T-cell (primary cell): ENCODE data around the gene PPP1R14D. TPM values are rescaled to one million over a fixed set of nuclear protein-coding genes. Genes with fewer than 3 reads are reported as not detected.
A peak's percentile ranks its signal among the peaks of the same experiment; 100 is the strongest.
"Not testable (repeated sequence)": the region's sequence is repeated elsewhere in the genome, so short reads cannot be mapped to it uniquely, and the experiment has no call there.

Experiments used
- ATAC-seq, 4 experiments: fragments of 200-7000 bp in 3 of 4; fragments of 150-1000 bp in 1 of 4; cut with Tn5 transposase; replicated peaks in 1 of 4; 1 replicate in 3 of 4; 2 replicates in 1 of 4; pipeline ENCODE4 v1.10.0; 2021; ENCODE audit warnings: moderate library complexity in 3 of 4, mild to moderate bottlenecking in 2 of 4, moderate number of reproducible peaks in 1 of 4
- CTCF ChIA-PET, 2 donors: fragments of 300-600 bp; sonication (Branson Sonifier 250); formaldehyde crosslinking; loops; one replicate each; lab custom pipeline; 2022; ENCODE audit warnings: antibody characterized with exemption in 2 of 2; lab: Charles Lee
- POLR2A ChIA-PET, 2 donors: fragments of 300-600 bp; sonication (Branson Sonifier 250); formaldehyde crosslinking; loops; one replicate each; lab custom pipeline; 2022; ENCODE audit warnings: antibody characterized with exemption in 2 of 2; lab: Charles Lee
- DNase-seq, 35 experiments: peaks; one replicate each; pipeline versions ENCODE4 v3.0.0 to v3.0.0-alpha.2; 2013 to 2023
- H3K27ac ChIP-seq: one replicate; pipeline ENCODE4 v1.5.1; 2013; ENCODE audit warnings: low read length
- H3K27me3 ChIP-seq, 2 experiments: replicated peaks in 1 of 2; 1 replicate in 1 of 2; 2 replicates in 1 of 2; pipeline versions ENCODE4 v1.6.1 to v1.7.0; 2013; ENCODE audit warnings: low read length in 1 of 2, mixed read lengths in 1 of 2; ENCODE audit not compliant: control insufficient read depth in 2 of 2, insufficient read depth in 2 of 2; ENCODE audit errors: extremely low read depth in 1 of 2
- H3K36me3 ChIP-seq, 2 donors: 1 replicate in 1 of 2; 2 replicates in 1 of 2; pipeline versions ENCODE4 v1.6.1 to v1.7.0; 2013; ENCODE audit warnings: low read length in 1 of 2; ENCODE audit not compliant: control insufficient read depth in 2 of 2, insufficient read depth in 1 of 2; ENCODE audit errors: extremely low read depth in 1 of 2
- H3K4me1 ChIP-seq, 2 experiments: 1 replicate in 1 of 2; 2 replicates in 1 of 2; pipeline versions ENCODE4 v1.6.1 to v1.7.0; 2013; ENCODE audit warnings: low read length in 2 of 2, mixed read lengths in 1 of 2; ENCODE audit not compliant: insufficient read depth in 2 of 2, control insufficient read depth in 1 of 2; ENCODE audit errors: extremely low read depth in 1 of 2
- H3K4me3 ChIP-seq, 2 donors: 1 replicate in 1 of 2; 2 replicates in 1 of 2; pipeline versions ENCODE4 v1.5.1 to v1.7.0; 2013; ENCODE audit warnings: mild to moderate bottlenecking in 2 of 2, low read length in 1 of 2, moderate library complexity in 1 of 2; ENCODE audit not compliant: control insufficient read depth in 1 of 2; ENCODE audit errors: extremely low read depth in 1 of 2
- H3K9me3 ChIP-seq: 2 replicates; pipeline ENCODE4 v1.7.0; 2013
- H3K27ac Mint-ChIP-seq, 2 donors: one replicate each; pipeline ENCODE4 v1.8.0; 2020 to 2021; ENCODE audit warnings: mild to moderate bottlenecking in 2 of 2, mixed read lengths in 2 of 2
- H3K27me3 Mint-ChIP-seq, 2 donors: one replicate each; pipeline ENCODE4 v1.8.0; 2021 to 2022; ENCODE audit warnings: mixed read lengths in 2 of 2
- H3K36me3 Mint-ChIP-seq: one replicate; pipeline ENCODE4 v1.8.0; 2021; ENCODE audit warnings: mixed read lengths
- H3K4me1 Mint-ChIP-seq, 3 donors: one replicate each; pipeline ENCODE4 v1.8.0; 2020 to 2022; ENCODE audit warnings: mixed read lengths in 3 of 3, mild to moderate bottlenecking in 1 of 3
- H3K4me3 Mint-ChIP-seq, 3 donors: one replicate each; pipeline ENCODE4 v1.8.0; 2020 to 2022; ENCODE audit warnings: mild to moderate bottlenecking in 3 of 3, mixed read lengths in 3 of 3, moderate library complexity in 3 of 3
- H3K9me3 Mint-ChIP-seq, 3 donors: one replicate each; pipeline ENCODE4 v1.8.0; 2020 to 2022; ENCODE audit warnings: mixed read lengths in 3 of 3
- WGBS: methylation state at CpG from one replicate; pipeline ENCODE4 v1.1.5; 2013; ENCODE audit warnings: missing lambda C conversion rate; ENCODE audit not compliant: insufficient coverage; 5-methylcytosine and 5-hydroxymethylcytosine counted together
- total RNA-seq, 35 experiments: library from RNA in 6 of 35; stranded (reverse) in 6 of 35; fragments of 120-200 nt in 1 of 35; gene quantifications; one replicate each; pipeline versions ENCODE4 v1.2.1 to v1.2.4 and lab custom pipeline; 2013 to 2026

The PPP1R14D gene
- total RNA-seq, 5 donors from 2014 or later (not counting 1 experiment from before 2014, with no cell fraction given) = not detected

GRCh38 chr15:40871749-40872617 lies 43.5 kb upstream of the PPP1R14D start:
- 77% methylated on average over 5 of the region's 13 CpGs for WGBS
- no peaks in the 10 kb centered on the region for H3K9me3 ChIP-seq
- Mint-ChIP-seq H3K27me3 (peaks cover 3 to 6% of the 10 kb centered on the region in 2 donors), H3K9me3 (no peaks in the 10 kb centered on the region), H3K4me3 (peak overlapping the region in 2 of 3 donors; percentile 21 to 84), H3K36me3 (no peaks in the 10 kb centered on the region), H3K4me1 (peaks cover 7 to 11% (median 8%) of the 10 kb centered on the region in 3 donors), H3K27ac (no peak overlapping the region)
- no peaks in the 10 kb centered on the region for H3K36me3 ChIP-seq
- H3K27ac ChIP-seq = no peak overlapping the region
- peaks cover 0 to 15% of the 10 kb centered on the region in 2 experiments for H3K4me1 ChIP-seq
- CTCF ChIA-PET = interaction anchor here (1.1 to 2.7 kb wide), 3 partner anchors 14 to 22 kb away, joined by 4 to 9 read pairs (median 8); partner anchors contain the start of gene VPS18 (in 1 of the 2)
- DNase-seq (no peak), ATAC-seq (no peak)
- no peak overlapping the region for H3K4me3 ChIP-seq
- POLR2A ChIA-PET = no interaction called here
- H3K27me3 ChIP-seq = peaks cover 0 to 30% of the 10 kb centered on the region in 2 experiments

GRCh38 chr15:40870716-40871115 lies 42.2 kb upstream of the PPP1R14D start:
- H3K4me3 ChIP-seq = no peak overlapping the region
- DNase-seq (no peak), ATAC-seq (no peak)
- no peak overlapping the region for H3K4me3 Mint-ChIP-seq
- H3K4me1 ChIP-seq = peaks cover 0 to 15% of the 10 kb centered on the region in 2 experiments
- no peak overlapping the region for H3K27ac ChIP-seq
- peaks cover 7 to 11% (median 8%) of the 10 kb centered on the region in 3 donors for H3K4me1 Mint-ChIP-seq
- H3K27ac Mint-ChIP-seq = no peak overlapping the region
- no CpG with 5 or more reads among the region's 1 CpG for WGBS
- no peaks in the 10 kb centered on the region for H3K9me3 Mint-ChIP-seq
- POLR2A ChIA-PET = interaction anchor here in 1 of 2 donors (0.6 kb wide), 1 partner anchor 170 kb away, joined by 4 read pairs; no protein-coding TSS in a partner anchor
- CTCF ChIA-PET = interaction anchor here (1.4 to 2.7 kb wide), 3 partner anchors 10 to 13 kb away, joined by 7 to 9 read pairs (median 8); no protein-coding TSS in a partner anchor
- H3K27me3 ChIP-seq = peaks cover 0 to 35% of the 10 kb centered on the region in 2 experiments
- H3K36me3 Mint-ChIP-seq = no peaks in the 10 kb centered on the region
- H3K9me3 ChIP-seq = no peaks in the 10 kb centered on the region
- H3K27me3 Mint-ChIP-seq = peaks cover 3 to 6% of the 10 kb centered on the region in 2 donors
- H3K36me3 ChIP-seq = no peaks in the 10 kb centered on the region

GRCh38 chr15:40869686-40870085 lies 41.2 kb upstream of the PPP1R14D start:
- Histone ChIP-seq H3K4me3 (no peak overlapping the region), H3K36me3 (no peaks in the 10 kb centered on the region), H3K9me3 (no peaks in the 10 kb centered on the region), H3K27ac (no peak overlapping the region), H3K27me3 (peaks cover 0 to 34% of the 10 kb centered on the region in 2 experiments), H3K4me1 (peaks cover 0 to 15% of the 10 kb centered on the region in 2 experiments)
- peaks cover 7 to 11% (median 8%) of the 10 kb centered on the region in 3 donors for H3K4me1 Mint-ChIP-seq
- CTCF ChIA-PET = interaction anchor here (0.6 to 2.7 kb wide), 5 partner anchors 11 to 25 kb away, joined by 3 to 9 read pairs (median 7); partner anchors contain the start of gene VPS18 (in 1 of the 2)
- POLR2A ChIA-PET = interaction anchor here in 1 of 2 donors (0.6 kb wide), 1 partner anchor 296 kb away, joined by 10 read pairs; no protein-coding TSS in a partner anchor
- no peak overlapping the region for H3K27ac Mint-ChIP-seq
- ATAC-seq (no peak), DNase-seq (no peak)
- no peaks in the 10 kb centered on the region for H3K36me3 Mint-ChIP-seq
- WGBS = 90% methylated on average over 3 of the region's 5 CpGs
- H3K9me3 Mint-ChIP-seq = no peaks in the 10 kb centered on the region
- H3K27me3 Mint-ChIP-seq = peaks cover 3 to 6% of the 10 kb centered on the region in 2 donors
- no peak overlapping the region for H3K4me3 Mint-ChIP-seq

GRCh38 chr15:40867199-40867598 lies 38.7 kb upstream of the PPP1R14D start:
- no peaks in the 10 kb centered on the region for H3K36me3 ChIP-seq
- H3K27ac ChIP-seq = no peak overlapping the region
- no peaks in the 10 kb centered on the region for H3K4me1 Mint-ChIP-seq
- ChIA-PET POLR2A (no interaction called here), CTCF (interaction anchor here in 1 of 2 donors (0.6 to 0.8 kb wide), 2 partner anchors 9 to 84 kb away, joined by 3 to 4 read pairs; no protein-coding TSS in a partner anchor)
- H3K36me3 Mint-ChIP-seq = no peaks in the 10 kb centered on the region
- H3K4me1 ChIP-seq = no peaks in the 10 kb centered on the region
- WGBS = no CpG with 5 or more reads among the region's 4 CpGs
- peaks cover 0 to 26% of the 10 kb centered on the region in 2 experiments for H3K27me3 ChIP-seq
- H3K27ac Mint-ChIP-seq = no peak overlapping the region
- no peak overlapping the region for H3K4me3 Mint-ChIP-seq
- ATAC-seq (no peak), DNase-seq (no peak)
- no peaks in the 10 kb centered on the region for H3K9me3 ChIP-seq
- H3K27me3 Mint-ChIP-seq = peaks cover 0 to 9% of the 10 kb centered on the region in 2 donors
- no peaks in the 10 kb centered on the region for H3K9me3 Mint-ChIP-seq
- no peak overlapping the region for H3K4me3 ChIP-seq

GRCh38 chr15:40863660-40864270 lies 35.3 kb upstream of the PPP1R14D start:
- Mint-ChIP-seq H3K27me3 (peaks cover 0 to 9% of the 10 kb centered on the region in 2 donors), H3K27ac (no peak overlapping the region), H3K4me3 (no peak overlapping the region), H3K36me3 (no peaks in the 10 kb centered on the region), H3K4me1 (peaks cover 4 to 10% (median 9%) of the 10 kb centered on the region in 3 donors), H3K9me3 (no peaks in the 10 kb centered on the region)
- H3K4me3 ChIP-seq = no peak overlapping the region
- peaks cover 0 to 35% of the 10 kb centered on the region in 2 experiments for H3K27me3 ChIP-seq
- DNase-seq = no peak
- ChIA-PET POLR2A (no interaction called here), CTCF (no interaction called here)
- H3K36me3 ChIP-seq = no peaks in the 10 kb centered on the region
- no peak for ATAC-seq
- no peaks in the 10 kb centered on the region for H3K9me3 ChIP-seq
- peaks cover 0 to 7% of the 10 kb centered on the region in 2 experiments for H3K4me1 ChIP-seq
- H3K27ac ChIP-seq = no peak overlapping the region
- 48% methylated on average over 2 of the region's 4 CpGs for WGBS

GRCh38 chr15:40861147-40861546 lies 32.6 kb upstream of the PPP1R14D start:
- DNase-seq, H3K27me3 Mint-ChIP-seq, H3K36me3 Mint-ChIP-seq, H3K9me3 Mint-ChIP-seq, H3K4me3 ChIP-seq, H3K27ac ChIP-seq, H3K4me3 Mint-ChIP-seq, POLR2A ChIA-PET, ATAC-seq, H3K27ac Mint-ChIP-seq, H3K36me3 ChIP-seq, H3K9me3 ChIP-seq: not testable (repeated sequence)
- peaks cover 10 to 18% (median 16%) of the 10 kb centered on the region in 3 donors for H3K4me1 Mint-ChIP-seq
- Histone ChIP-seq H3K27me3 (peaks cover 0 to 41% of the 10 kb centered on the region in 2 experiments), H3K4me1 (peaks cover 0 to 15% of the 10 kb centered on the region in 2 experiments)
- WGBS = 80% methylated on average over 1 of the region's 4 CpGs
- CTCF ChIA-PET = interaction anchor here in 1 of 2 donors (0.6 to 1.2 kb wide), 3 partner anchors 31 to 323 kb away, joined by 4 to 9 read pairs (median 6); no protein-coding TSS in a partner anchor
